Raji (cell line): ENCODE results near the gene IMP4.

ENCODE experiments used
- POLR2A ChIP-seq: IDR thresholded peaks from 2 replicates; pipeline ENCODE4 v1.6.1; 2011; ENCODE audit warnings: low read depth, low read length, control low read depth; ENCODE audit not compliant: insufficient read depth

The IMP4 gene

GRCh38 chr2:130346041-130346740 is 3.5 kb downstream of the IMP4 start:
- no peak for TF ChIP-seq POLR2A

- peak; percentile 42; the same call in 1 of the 2 replicates for TF ChIP-seq POLR2A
These were observed 4.0 kb downstream of the IMP4 start for GRCh38 chr2:130346741-130347066.

GRCh38 chr2:130347220-130347925 is 4.7 kb downstream of the IMP4 start:
- no peak for TF ChIP-seq POLR2A

GRCh38 chr2:130349174-130349573 is 6.5 kb downstream of the IMP4 start:
- no peak for TF ChIP-seq POLR2A

GRCh38 chr2:130351711-130352110 is 9.0 kb downstream of the IMP4 start:
- peak; percentile 25; the same call in 1 of the 2 replicates for TF ChIP-seq POLR2A

GRCh38 chr2:130352237-130352636 is 9.5 kb downstream of the IMP4 start:
- TF ChIP-seq POLR2A, result no peak

- TF ChIP-seq POLR2A, result no peak
These were observed 10.8 kb downstream of the IMP4 start for GRCh38 chr2:130353291-130354138.

GRCh38 chr2:130354139-130354428 is 11.4 kb downstream of the IMP4 start:
- TF ChIP-seq POLR2A, result no peak

GRCh38 chr2:130355172-130355577 is 12.5 kb downstream of the IMP4 start:
- TF ChIP-seq POLR2A, result no peak

GRCh38 chr2:130355578-130356431 is 13.1 kb downstream of the IMP4 start, which contains the start of gene PTPN18:
PTPN18 (plus strand) TSS chr2:130356056; CDS start chr2:130356108, 52 bp downstream.
- peak; percentile 56; the same call in 1 of the 2 replicates for TF ChIP-seq POLR2A

GRCh38 chr2:130357864-130358263 is 15.2 kb downstream of the IMP4 start:
- no peak for TF ChIP-seq POLR2A

GRCh38 chr2:130358420-130359350 is 16.0 kb downstream of the IMP4 start:
- no peak for TF ChIP-seq POLR2A

- TF ChIP-seq POLR2A, result no peak
These were observed 16.8 kb downstream of the IMP4 start for GRCh38 chr2:130359466-130359865.

GRCh38 chr2:130363479-130363878 is 20.8 kb downstream of the IMP4 start:
- no peak for TF ChIP-seq POLR2A
